Adrenal gland (tissue), 12 donors: ENCODE results near the gene B4GALNT1. TPM values are rescaled to one million over a fixed set of nuclear protein-coding genes. Genes with fewer than 3 reads are reported as not detected.

Experiments used
- DNase-seq, 7 donors: peaks; one replicate each; pipeline ENCODE4 v3.0.0-alpha.2; 2019 to 2020
- H3K27ac ChIP-seq, 5 donors: fragments of 200-600 bp; sonication (generic) in 4 of 5; 1 replicate in 3 of 5; 2 replicates in 2 of 5; pipeline versions ENCODE4 v1.5.1 to v1.8.0; 2016 to 2020; ENCODE audit warnings: mild to moderate bottlenecking in 1 of 5
- H3K27me3 ChIP-seq: fragments of 200-600 bp; 2 replicates; pipeline ENCODE4 v1.8.0; 2021
- H3K36me3 ChIP-seq, 2 donors: fragments of 200-600 bp; replicated peaks in 1 of 2; 1 replicate in 1 of 2; 2 replicates in 1 of 2; pipeline versions ENCODE4 v1.5.1 to v1.8.0; 2018 to 2022
- H3K4me1 ChIP-seq, 2 donors: fragments of 200-600 bp; replicated peaks in 1 of 2; 1 replicate in 1 of 2; 2 replicates in 1 of 2; pipeline versions ENCODE4 v1.5.1 to v1.8.0; 2018 to 2021
- H3K4me3 ChIP-seq, 4 donors: fragments of 200-600 bp; sonication (generic) in 3 of 4; one replicate each; pipeline ENCODE4 v1.5.1; 2016 to 2018
- H3K9me3 ChIP-seq, 3 donors: fragments of 200-600 bp; sonication (generic) in 1 of 3; replicated peaks in 1 of 3; 1 replicate in 2 of 3; 2 replicates in 1 of 3; pipeline versions ENCODE4 v1.5.1 to v1.8.0; 2016 to 2021
- CTCF ChIP-seq, 6 experiments: fragments of 450-650 bp in 4 of 6; fragments of 200-600 bp in 2 of 6; sonication (generic) in 1 of 6; IDR thresholded peaks; 1 replicate in 5 of 6; 2 replicates in 1 of 6; pipeline versions ENCODE4 v1.5.1 to v1.8.0; 2016 to 2021; ENCODE audit warnings: antibody characterized with exemption in 6 of 6, mild to moderate bottlenecking in 2 of 6, moderate library complexity in 1 of 6
- POLR2A ChIP-seq, 2 donors: fragments of 450-650 bp; IDR thresholded peaks; one replicate each; pipeline ENCODE4 v1.6.1; 2017; ENCODE audit warnings: antibody characterized with exemption in 2 of 2, mild to moderate bottlenecking in 2 of 2, moderate library complexity in 1 of 2
- WGBS, 4 donors: extraction: QIAGEN DNeasy Blood & Tissue Kit in 2 of 4; methylation state at CpG; one replicate each; pipeline versions ENCODE4 v1.1.5 to v1.1.7; 2013 to 2017; 5-methylcytosine and 5-hydroxymethylcytosine counted together
- intact Hi-C, 2 donors: fragments of 100-400 bp; cut with DNase I; formaldehyde crosslinking; loops; one replicate each; pipeline versions ENCODE4 v1.14.1 to v1.15.0; 2022 to 2023
- polyA plus RNA-seq, 3 donors: library from polyadenylated mRNA; stranded (reverse); fragments of 200-250 nt in 2 of 3; fragments of 350-450 nt in 1 of 3; fragmentation: Illumina TruSeq in 1 of 3; extraction: RNeasy Lipid Tissue Mini Kit (QIAGEN cat#74804) in 1 of 3; gene quantifications; one replicate each; pipeline ENCODE4 v1.2.3, GENCODE V29; 2013 to 2014
- total RNA-seq, 9 donors: library from RNA; depleted of rRNA in 4 of 9; stranded (reverse); fragments of >200 nt in 4 of 9; fragments of 120-200 nt in 1 of 9; fragmentation: NEBNext Ultra II Directional in 1 of 9; extraction: Animal tissue kit (Norgen Biotek cat#: 25700) in 1 of 9; gene quantifications; one replicate each; pipeline versions ENCODE4 v1.1.0 to v1.2.4, GENCODE V29; 2013 to 2023
- donor health status: healthy with polysubstance abuse.
- donor health status: Bipolar disorder and iron deficiency.
- donor health status: DM: yes; HTN: yes; CAD: no.
- donor health status: DM: no; HTN: no; CAD: no.
- donor health status: DM: no; HTN: no; CAD: no.
- donor health status: DM: yes; HTN: yes; CAD: no.

Gene B4GALNT1
- total and polyA plus RNA-seq, 12 donors = 0.17 to 7.4 (median 1.2) TPM

GRCh38 chr12:57611108-57611826, 21.7 kb downstream of the B4GALNT1 start, which contains the start of gene ARHGEF25:
ARHGEF25 (plus strand) TSS chr12:57611435; CDS start chr12:57611895, 460 bp downstream.
- 0 to 10% (median 2%) methylated on average over 2 to 54 of the region's 55 CpGs for WGBS, 4 donors
- TF ChIP-seq POLR2A (IDR thresholded peaks at IDR 0.05) (peak in 1 of 2 donors; percentile 18), CTCF (IDR thresholded peaks at IDR 0.05) (no peak)
- Histone ChIP-seq H3K36me3 (peaks cover 0 to 13% of the 10 kb centered on the region in 2 donors), H3K9me3 (no peaks in the 10 kb centered on the region), H3K4me1 (peaks cover 5 to 8% of the 10 kb centered on the region in 2 donors), H3K27me3 (no peaks in the 10 kb centered on the region), H3K4me3 (peak within 1 kb of the TSS in 2 of 4 donors; percentile 53 to 90), H3K27ac (peak within 1 kb of the TSS in 3 of 5 donors; percentile 60 to 90 (median 66))
- peak in 6 of 7 donors; percentile 42 to 60 (median 56) for DNase-seq
- intact Hi-C loops = no loop called here

- peaks cover 9 to 12% of the 10 kb centered on the region in 2 donors for H3K4me1 ChIP-seq
- peak overlapping the region in 2 of 4 donors; percentile 53 to 90 for H3K4me3 ChIP-seq
- no peaks in the 10 kb centered on the region for H3K27me3 ChIP-seq
- no peaks in the 10 kb centered on the region for H3K9me3 ChIP-seq
- intact Hi-C loops = no loop called here
- no peak for TF ChIP-seq CTCF (IDR thresholded peaks at IDR 0.05)
- no peak for TF ChIP-seq POLR2A (IDR thresholded peaks at IDR 0.05)
- H3K27ac ChIP-seq = peak overlapping the region in 3 of 5 donors; percentile 60 to 90 (median 66)
- 27 to 42% (median 33%) methylated on average over 18 to 29 of the region's 29 CpGs for whole genome bisulfite sequencing, 4 donors
- DNase-seq = peak in 1 of 7 donors; percentile 25
- H3K36me3 ChIP-seq = peaks cover 0 to 13% of the 10 kb centered on the region in 2 donors
These were observed 22.4 kb downstream of the B4GALNT1 start for GRCh38 chr12:57610554-57611107.

DNA sequence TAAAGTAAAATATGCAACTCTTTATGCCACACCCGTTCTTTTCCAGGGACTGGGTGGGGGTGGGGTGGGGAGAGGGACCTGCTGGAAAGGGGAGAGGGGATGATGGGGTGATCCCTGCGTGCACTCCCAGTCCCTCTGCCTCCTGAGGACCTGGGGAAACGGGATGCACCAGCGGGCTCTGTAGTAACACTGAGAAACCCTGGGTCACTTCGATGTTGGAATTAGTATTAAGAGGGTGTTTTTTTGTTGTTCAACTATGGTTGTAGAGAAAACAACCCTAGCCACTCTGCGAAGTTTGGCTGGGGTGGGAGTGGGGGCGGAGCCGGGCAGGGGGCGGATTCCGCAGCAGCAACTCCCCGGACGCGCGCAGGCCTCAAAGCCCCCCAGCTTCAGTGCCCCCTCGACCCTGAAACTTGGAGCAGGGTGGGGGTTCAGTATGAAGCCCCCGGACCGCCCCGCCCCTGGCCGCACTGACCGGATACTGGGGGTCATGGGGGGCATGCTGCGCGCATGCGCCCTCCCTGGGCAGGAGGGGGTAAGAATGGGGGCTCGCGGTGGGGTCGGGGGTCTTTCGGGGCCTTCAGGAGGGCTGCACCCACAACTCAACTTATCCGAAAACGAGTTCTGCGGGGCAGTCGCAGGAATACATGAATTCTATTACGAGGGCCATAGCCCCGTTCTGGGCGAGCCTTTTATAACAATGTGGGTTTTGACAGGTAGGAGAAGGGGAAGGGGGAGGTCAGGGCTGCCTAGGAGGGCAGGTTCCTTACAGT, 23.0 kb downstream of the B4GALNT1 start:
- TF ChIP-seq CTCF (IDR thresholded peaks at IDR 0.05) = no peak
- no peak for TF ChIP-seq POLR2A (IDR thresholded peaks at IDR 0.05)
- H3K27me3 ChIP-seq = no peaks in the 10 kb centered on the region
- WGBS, 4 donors = 27 to 39% (median 30%) methylated on average over 24 to 34 of the region's 34 CpGs
- no peaks in the 10 kb centered on the region for H3K9me3 ChIP-seq
- H3K4me3 ChIP-seq = peak overlapping the region in 1 of 4 donors; percentile 90
- DNase-seq = no peak
- peaks cover 14 to 16% of the 10 kb centered on the region in 2 donors for H3K4me1 ChIP-seq
- intact Hi-C loops = no loop called here
- H3K27ac ChIP-seq = peak overlapping the region in 3 of 5 donors; percentile 38 to 90 (median 66)
- peaks cover 0 to 13% of the 10 kb centered on the region in 2 donors for H3K36me3 ChIP-seq
